Measurements from ENCODE around the gene ADAM30.

Gene ADAM30

GRCh38 chr1:119888476-119888875 is 7.8 kb downstream of the ADAM30 start:
- TF ChIP-seq CTCF (IDR thresholded peaks at IDR 0.05; ENCODE audit: low read depth, low read length): no peak
- DNase-seq (ENCODE audit: low read depth, low spot score): no peak
- in situ Hi-C loops (cut with HindIII; ENCODE audit: low sequenced_read_pairs): no loop called here
- no peak overlapping the region for H3K4me3 ChIP-seq (ENCODE audit: low read depth, low read length)

- no peak overlapping the region for H3K4me3 ChIP-seq (ENCODE audit: low read depth, low read length)
- DNase-seq (ENCODE audit: low read depth, low spot score): no peak
- in situ Hi-C loops (cut with HindIII; ENCODE audit: low sequenced_read_pairs): no loop called here
- TF ChIP-seq CTCF (IDR thresholded peaks at IDR 0.05; ENCODE audit: low read depth, low read length): no peak
Measured at GRCh38 chr1:119887427-119887826, 8.9 kb downstream of the ADAM30 start.

- no peak overlapping the region for H3K4me3 ChIP-seq (ENCODE audit: low read depth, low read length)
- peak; percentile 30 for DNase-seq (ENCODE audit: low read depth, low spot score)
- peak; percentile 80 for TF ChIP-seq CTCF (IDR thresholded peaks at IDR 0.05; ENCODE audit: low read depth, low read length)
- in situ Hi-C loops (cut with HindIII; ENCODE audit: low sequenced_read_pairs): no loop called here
Measured at GRCh38 chr1:119885903-119886783, 10.2 kb downstream of the ADAM30 start.

GRCh38 chr1:119884711-119885110 is 11.6 kb downstream of the ADAM30 start:
- in situ Hi-C loops (cut with HindIII; ENCODE audit: low sequenced_read_pairs): no loop called here
- no peak for TF ChIP-seq CTCF (IDR thresholded peaks at IDR 0.05; ENCODE audit: low read depth, low read length)
- H3K4me3 ChIP-seq (ENCODE audit: low read depth, low read length): no peak overlapping the region
- DNase-seq (ENCODE audit: low read depth, low spot score): no peak

GRCh38 chr1:119883826-119884225 is 12.5 kb downstream of the ADAM30 start:
- in situ Hi-C loops (cut with HindIII; ENCODE audit: low sequenced_read_pairs): no loop called here
- TF ChIP-seq CTCF (IDR thresholded peaks at IDR 0.05; ENCODE audit: low read depth, low read length): no peak
- DNase-seq (ENCODE audit: low read depth, low spot score): no peak
- H3K4me3 ChIP-seq (ENCODE audit: low read depth, low read length): no peak overlapping the region

GRCh38 chr1:119882132-119883049 is 13.9 kb downstream of the ADAM30 start:
- in situ Hi-C loops (cut with HindIII; ENCODE audit: low sequenced_read_pairs): no loop called here
- no peak for DNase-seq (ENCODE audit: low read depth, low spot score)
- no peak overlapping the region for H3K4me3 ChIP-seq (ENCODE audit: low read depth, low read length)
- no peak for TF ChIP-seq CTCF (IDR thresholded peaks at IDR 0.05; ENCODE audit: low read depth, low read length)
